ENCODE measurements around the gene ZNF48.

Gene ZNF48

GRCh38 chr16:30354423-30355143, 40.6 kb upstream of the ZNF48 start:
- DNase-seq (ENCODE audit: low read depth in 1 of 2, low spot score in 1 of 2) = peak in 1 of 2 experiments; percentile 30
- no peak for TF ChIP-seq JUND (IDR thresholded peaks at IDR 0.05; ENCODE audit: low read depth)
- in situ Hi-C loops (cut with HindIII; ENCODE audit: low pct_unique_long_range_greater_than_20kb, low sequenced_read_pairs) = no loop called here

GRCh38 chr16:30355144-30355953, 39.9 kb upstream of the ZNF48 start, which contains the start of gene CD2BP2:
Gene CD2BP2 (minus strand): TSS chr16:30355308. CDS start chr16:30354681, 627 bp downstream.
- in situ Hi-C loops (cut with HindIII; ENCODE audit: low pct_unique_long_range_greater_than_20kb, low sequenced_read_pairs) = no loop called here
- 0 out of 2 replicates have a peak, but pooled peaks have one; percentile 4 for TF ChIP-seq JUND (IDR thresholded peaks at IDR 0.05; ENCODE audit: low read depth)
- DNase-seq (ENCODE audit: low read depth in 1 of 2, low spot score in 1 of 2) = peak; percentile 76 to 100

GRCh38 chr16:30355954-30356308, 39.3 kb upstream of the ZNF48 start:
- no peak for DNase-seq (ENCODE audit: low read depth in 1 of 2, low spot score in 1 of 2)
- TF ChIP-seq JUND (IDR thresholded peaks at IDR 0.05; ENCODE audit: low read depth) = no peak
- in situ Hi-C loops (cut with HindIII; ENCODE audit: low pct_unique_long_range_greater_than_20kb, low sequenced_read_pairs) = no loop called here

GRCh38 chr16:30356401-30357084, 38.7 kb upstream of the ZNF48 start:
- in situ Hi-C loops (cut with HindIII; ENCODE audit: low pct_unique_long_range_greater_than_20kb, low sequenced_read_pairs) = no loop called here
- TF ChIP-seq JUND (IDR thresholded peaks at IDR 0.05; ENCODE audit: low read depth) = no peak
- DNase-seq (ENCODE audit: low read depth in 1 of 2, low spot score in 1 of 2) = peak in 1 of 2 experiments; percentile 30

- DNase-seq (ENCODE audit: low read depth in 1 of 2, low spot score in 1 of 2) = no peak
- in situ Hi-C loops (cut with HindIII; ENCODE audit: low pct_unique_long_range_greater_than_20kb, low sequenced_read_pairs) = no loop called here
- TF ChIP-seq JUND (IDR thresholded peaks at IDR 0.05; ENCODE audit: low read depth) = no peak
Observed at GRCh38 chr16:30357085-30357714, 38.0 kb upstream of the ZNF48 start.

GRCh38 chr16:30357715-30358576, 37.3 kb upstream of the ZNF48 start:
- in situ Hi-C loops (cut with HindIII; ENCODE audit: low pct_unique_long_range_greater_than_20kb, low sequenced_read_pairs) = no loop called here
- TF ChIP-seq JUND (IDR thresholded peaks at IDR 0.05; ENCODE audit: low read depth) = no peak
- no peak for DNase-seq (ENCODE audit: low read depth in 1 of 2, low spot score in 1 of 2)

GRCh38 chr16:30358577-30358936, 36.7 kb upstream of the ZNF48 start:
- no peak for TF ChIP-seq JUND (IDR thresholded peaks at IDR 0.05; ENCODE audit: low read depth)
- in situ Hi-C loops (cut with HindIII; ENCODE audit: low pct_unique_long_range_greater_than_20kb, low sequenced_read_pairs) = no loop called here
- DNase-seq (ENCODE audit: low read depth in 1 of 2, low spot score in 1 of 2) = no peak

- TF ChIP-seq JUND (IDR thresholded peaks at IDR 0.05; ENCODE audit: low read depth) = no peak
- in situ Hi-C loops (cut with HindIII; ENCODE audit: low pct_unique_long_range_greater_than_20kb, low sequenced_read_pairs) = no loop called here
- DNase-seq (ENCODE audit: low read depth in 1 of 2, low spot score in 1 of 2) = no peak
Observed at GRCh38 chr16:30358990-30359870, 36.0 kb upstream of the ZNF48 start.

GRCh38 chr16:30359871-30360170, 35.4 kb upstream of the ZNF48 start:
- in situ Hi-C loops (cut with HindIII; ENCODE audit: low pct_unique_long_range_greater_than_20kb, low sequenced_read_pairs) = no loop called here
- no peak for DNase-seq (ENCODE audit: low read depth in 1 of 2, low spot score in 1 of 2)
- no peak for TF ChIP-seq JUND (IDR thresholded peaks at IDR 0.05; ENCODE audit: low read depth)

- in situ Hi-C loops (cut with HindIII; ENCODE audit: low pct_unique_long_range_greater_than_20kb, low sequenced_read_pairs) = no loop called here
- no peak for TF ChIP-seq JUND (IDR thresholded peaks at IDR 0.05; ENCODE audit: low read depth)
- DNase-seq (ENCODE audit: low read depth in 1 of 2, low spot score in 1 of 2) = no peak
Observed at GRCh38 chr16:30361180-30361579, 34.0 kb upstream of the ZNF48 start.

- no peak for DNase-seq (ENCODE audit: low read depth in 1 of 2, low spot score in 1 of 2)
- TF ChIP-seq JUND (IDR thresholded peaks at IDR 0.05; ENCODE audit: low read depth) = no peak
- in situ Hi-C loops (cut with HindIII; ENCODE audit: low pct_unique_long_range_greater_than_20kb, low sequenced_read_pairs) = no loop called here
Observed at GRCh38 chr16:30365200-30365599, 30.0 kb upstream of the ZNF48 start.
